ENCODE results near the gene RIN3.

The RIN3 gene, protein sequence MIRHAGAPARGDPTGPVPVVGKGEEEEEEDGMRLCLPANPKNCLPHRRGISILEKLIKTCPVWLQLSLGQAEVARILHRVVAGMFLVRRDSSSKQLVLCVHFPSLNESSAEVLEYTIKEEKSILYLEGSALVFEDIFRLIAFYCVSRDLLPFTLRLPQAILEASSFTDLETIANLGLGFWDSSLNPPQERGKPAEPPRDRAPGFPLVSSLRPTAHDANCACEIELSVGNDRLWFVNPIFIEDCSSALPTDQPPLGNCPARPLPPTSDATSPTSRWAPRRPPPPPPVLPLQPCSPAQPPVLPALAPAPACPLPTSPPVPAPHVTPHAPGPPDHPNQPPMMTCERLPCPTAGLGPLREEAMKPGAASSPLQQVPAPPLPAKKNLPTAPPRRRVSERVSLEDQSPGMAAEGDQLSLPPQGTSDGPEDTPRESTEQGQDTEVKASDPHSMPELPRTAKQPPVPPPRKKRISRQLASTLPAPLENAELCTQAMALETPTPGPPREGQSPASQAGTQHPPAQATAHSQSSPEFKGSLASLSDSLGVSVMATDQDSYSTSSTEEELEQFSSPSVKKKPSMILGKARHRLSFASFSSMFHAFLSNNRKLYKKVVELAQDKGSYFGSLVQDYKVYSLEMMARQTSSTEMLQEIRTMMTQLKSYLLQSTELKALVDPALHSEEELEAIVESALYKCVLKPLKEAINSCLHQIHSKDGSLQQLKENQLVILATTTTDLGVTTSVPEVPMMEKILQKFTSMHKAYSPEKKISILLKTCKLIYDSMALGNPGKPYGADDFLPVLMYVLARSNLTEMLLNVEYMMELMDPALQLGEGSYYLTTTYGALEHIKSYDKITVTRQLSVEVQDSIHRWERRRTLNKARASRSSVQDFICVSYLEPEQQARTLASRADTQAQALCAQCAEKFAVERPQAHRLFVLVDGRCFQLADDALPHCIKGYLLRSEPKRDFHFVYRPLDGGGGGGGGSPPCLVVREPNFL

GRCh38 chr14:92513204-92513965 lies at the start of gene RIN3:
Gene RIN3 (plus strand): TSS chr14:92513781. CDS start chr14:92513933, 152 bp downstream.
- no peak for DNase-seq (ENCODE audit: low read depth)

- no peak for DNase-seq (ENCODE audit: low read depth)
Observed at GRCh38 chr14:92464156-92464555, 49.4 kb upstream of the RIN3 start.

GRCh38 chr14:92464716-92465115 lies 48.9 kb upstream of the RIN3 start:
- DNase-seq (ENCODE audit: low read depth) = no peak

- no peak for DNase-seq (ENCODE audit: low read depth)
Observed at GRCh38 chr14:92465353-92466055, 48.1 kb upstream of the RIN3 start.

DNA sequence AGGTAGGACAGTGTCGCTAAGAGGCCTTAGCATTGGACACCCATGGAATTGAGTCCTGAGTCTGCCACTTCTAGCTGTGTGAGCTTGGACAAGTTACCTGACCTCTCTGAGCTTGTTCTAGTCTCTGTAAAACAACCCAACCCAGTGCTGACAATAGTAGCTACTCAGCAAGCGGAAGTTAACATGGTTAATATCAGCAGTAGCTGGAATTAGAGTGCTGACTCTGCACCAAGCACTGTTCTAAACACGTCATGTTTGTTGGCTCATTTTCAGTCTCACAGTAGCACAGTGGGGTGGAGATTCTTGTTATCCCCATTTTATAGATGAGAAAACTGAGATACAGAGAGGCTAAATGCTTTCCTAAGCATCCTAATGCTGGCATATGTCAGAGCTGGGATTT lies 47.5 kb upstream of the RIN3 start:
- no peak for DNase-seq (ENCODE audit: low read depth)

- no peak for DNase-seq (ENCODE audit: low read depth)
Observed at GRCh38 chr14:92469515-92469914, 44.1 kb upstream of the RIN3 start.

- no peak for DNase-seq (ENCODE audit: low read depth)
Observed at GRCh38 chr14:92470215-92470614, 43.4 kb upstream of the RIN3 start.

DNA sequence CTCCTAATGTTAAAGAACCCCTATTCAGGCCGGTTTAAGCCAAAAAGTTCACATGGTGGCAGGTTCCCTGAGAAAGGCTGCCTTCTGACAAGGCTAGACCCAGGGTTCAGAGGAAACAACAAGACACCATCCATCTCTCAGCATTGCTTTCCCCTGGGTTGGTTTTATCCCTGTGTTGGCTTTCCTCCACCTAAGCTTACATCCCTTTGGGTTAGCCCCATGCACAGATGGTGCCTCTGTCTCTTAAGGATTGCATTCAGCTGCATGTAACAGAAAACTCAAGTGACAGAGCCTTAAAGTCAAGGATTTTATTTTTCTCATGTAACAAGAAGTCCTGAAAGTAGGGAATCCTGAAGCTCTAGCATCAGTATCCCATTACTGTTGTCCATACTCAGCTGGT lies 42.8 kb upstream of the RIN3 start:
- no peak for DNase-seq (ENCODE audit: low read depth)

DNA sequence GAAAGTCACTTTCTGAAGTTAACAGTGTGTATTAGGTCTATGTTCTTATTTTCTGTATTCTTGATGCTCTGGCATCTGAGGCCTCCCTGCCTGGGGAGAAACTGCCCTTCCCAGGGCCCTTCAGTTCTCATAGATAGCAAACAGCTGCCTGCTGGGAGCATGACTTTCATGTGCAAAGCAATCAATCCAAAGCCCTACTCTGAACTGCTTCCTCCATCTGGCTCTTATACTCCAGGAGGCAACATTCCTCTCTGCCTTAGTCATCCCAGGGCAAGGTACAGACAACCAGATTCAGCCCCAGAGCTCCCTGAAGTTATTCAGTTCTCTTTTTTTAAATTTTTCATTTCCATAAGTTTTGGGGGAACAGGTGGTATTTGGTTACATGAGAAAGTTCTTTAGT lies 41.7 kb upstream of the RIN3 start:
- no peak for DNase-seq (ENCODE audit: low read depth)

GRCh38 chr14:92472860-92473259 lies 40.7 kb upstream of the RIN3 start:
- DNase-seq (ENCODE audit: low read depth) = no peak

- DNase-seq (ENCODE audit: low read depth) = no peak
Observed at GRCh38 chr14:92473261-92473968, 40.2 kb upstream of the RIN3 start.

GRCh38 chr14:92473969-92474535 lies 39.5 kb upstream of the RIN3 start:
- no peak for DNase-seq (ENCODE audit: low read depth)

GRCh38 chr14:92475037-92475436 lies 38.5 kb upstream of the RIN3 start:
- DNase-seq (ENCODE audit: low read depth) = no peak

DNA sequence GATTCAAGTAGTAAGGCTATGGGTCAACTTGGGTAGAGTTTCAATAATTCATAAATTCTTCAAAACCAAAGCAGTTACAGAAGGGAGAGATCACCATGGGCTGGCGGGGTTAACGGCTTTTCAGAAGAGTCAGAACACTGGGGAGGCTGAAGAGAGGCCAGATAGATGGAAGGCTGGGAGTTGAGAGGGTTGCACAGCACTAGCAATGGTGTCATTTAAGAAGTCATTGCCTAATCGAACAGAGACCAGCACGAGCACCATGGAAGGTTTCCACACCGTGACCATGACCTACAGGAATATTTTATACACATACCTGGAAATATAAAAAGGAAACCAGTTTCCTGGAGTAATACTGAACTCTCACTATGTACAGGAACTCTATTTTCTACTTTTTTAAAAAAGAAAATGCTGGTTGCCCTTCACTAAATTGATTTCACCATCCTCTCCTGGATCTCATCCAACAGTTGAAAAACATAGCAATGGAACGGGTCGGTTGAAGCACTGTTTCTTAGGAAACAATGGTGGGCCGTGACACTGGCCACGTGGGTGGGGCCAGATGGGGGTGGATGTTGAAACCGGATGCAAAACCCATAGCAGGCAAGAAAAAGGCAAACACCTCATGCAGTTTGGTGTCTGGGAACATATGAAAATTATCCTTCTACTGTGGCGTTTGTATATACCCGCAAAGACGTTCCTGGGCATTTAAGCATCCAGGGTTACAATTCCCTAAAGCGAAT lies 38.0 kb upstream of the RIN3 start:
- DNase-seq (ENCODE audit: low read depth) = no peak

DNA sequence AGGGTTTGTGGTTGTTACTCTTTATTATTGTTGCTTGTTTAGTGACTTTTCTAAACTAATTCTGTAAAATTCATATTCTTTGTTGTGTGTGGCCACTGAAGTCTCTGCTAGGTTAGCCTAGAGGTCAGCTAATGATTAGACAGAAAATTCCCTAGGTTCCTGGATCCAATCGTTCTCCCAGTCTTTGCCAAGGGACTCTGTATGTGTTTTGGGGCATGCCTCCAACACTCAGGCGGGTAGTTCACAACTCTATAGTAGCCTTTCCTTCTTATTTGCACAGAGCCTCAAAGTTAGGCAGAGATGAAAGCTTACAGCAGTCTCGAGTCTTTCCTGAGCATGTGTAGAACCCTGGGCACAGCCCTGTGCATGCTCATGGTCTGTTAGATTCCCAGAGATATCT lies 32.7 kb upstream of the RIN3 start:
- no peak for DNase-seq (ENCODE audit: low read depth)

- DNase-seq (ENCODE audit: low read depth) = no peak
Observed at GRCh38 chr14:92481386-92481785, 32.2 kb upstream of the RIN3 start.

DNA sequence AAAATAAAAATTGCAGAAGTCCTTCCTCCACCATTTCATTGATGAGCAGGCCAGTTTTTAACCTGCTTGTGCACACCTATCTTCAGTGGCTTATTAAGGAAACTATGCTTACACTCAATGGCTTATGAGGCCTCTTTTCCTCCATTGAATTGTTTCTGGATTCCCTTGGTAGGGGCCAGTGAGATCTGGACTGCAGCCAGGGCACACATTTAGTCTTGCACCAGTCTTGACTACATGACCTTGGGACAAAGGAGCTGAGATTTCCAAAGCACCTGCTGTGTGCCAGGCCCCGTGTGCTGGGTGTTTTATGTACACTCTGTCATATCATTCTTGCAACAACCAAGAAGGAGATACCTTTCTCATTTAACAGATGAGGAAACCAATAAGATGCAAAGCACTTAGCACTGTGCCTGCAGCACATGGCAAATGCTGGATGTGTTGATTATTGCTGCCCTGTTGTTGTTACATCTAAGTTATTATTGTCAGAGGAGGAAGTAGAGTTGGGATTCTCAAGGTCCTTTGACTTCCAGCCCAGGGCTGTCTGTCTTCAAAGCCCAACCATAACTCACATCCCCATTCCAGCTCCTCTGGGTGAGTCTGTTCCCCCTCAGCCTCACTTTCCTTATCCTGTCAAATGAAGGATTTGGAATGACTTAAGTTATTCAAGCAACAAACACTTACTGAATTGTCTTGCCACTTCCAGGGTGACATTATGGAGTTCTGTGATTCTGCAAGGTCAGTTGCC lies 31.6 kb upstream of the RIN3 start:
- no peak for DNase-seq (ENCODE audit: low read depth)

GRCh38 chr14:92482621-92483319 lies 30.8 kb upstream of the RIN3 start:
- no peak for DNase-seq (ENCODE audit: low read depth)

All from stimulated activated CD8-positive, alpha-beta memory T cell treated with anti-CD3 and anti-CD28 coated beads, Interleukin-15, amount 100 ng/mL, for 1 hour (primary cell).